ENCODE data around the gene ZFPL1.

DNA sequence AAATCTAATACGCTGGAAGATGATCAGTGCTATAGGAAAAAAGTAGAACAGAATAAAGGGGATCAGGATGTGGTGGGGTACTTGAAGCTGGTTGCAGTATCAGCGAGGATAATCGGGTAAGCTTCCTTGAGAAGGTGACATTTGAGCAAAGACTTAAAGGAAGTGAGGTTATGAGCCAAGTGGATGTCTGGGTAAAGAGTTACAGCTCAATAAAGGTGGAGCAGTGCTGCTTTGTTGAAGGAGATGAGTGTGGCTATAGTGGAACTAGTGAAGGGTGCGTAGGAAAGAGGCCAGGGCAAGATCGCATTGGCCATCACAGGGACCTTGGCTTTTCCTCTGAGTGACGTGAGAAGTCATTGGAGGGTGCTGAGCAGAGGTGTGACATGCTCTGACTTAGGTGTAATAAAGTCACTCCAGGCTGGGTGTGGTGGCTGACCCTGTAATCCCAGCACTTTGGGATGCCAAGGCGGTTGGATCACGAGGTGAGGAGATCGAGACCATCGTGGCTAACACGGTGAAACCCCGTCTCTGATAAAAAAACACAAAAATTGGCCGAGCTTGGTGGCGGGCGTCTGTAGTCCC lies 52.6 kb downstream of the ZFPL1 start:
- TF ChIP-seq RAD21 (IDR thresholded peaks at IDR 0.05; ENCODE audit: low read depth): no peak
- TF ChIP-seq, protein P1, sequence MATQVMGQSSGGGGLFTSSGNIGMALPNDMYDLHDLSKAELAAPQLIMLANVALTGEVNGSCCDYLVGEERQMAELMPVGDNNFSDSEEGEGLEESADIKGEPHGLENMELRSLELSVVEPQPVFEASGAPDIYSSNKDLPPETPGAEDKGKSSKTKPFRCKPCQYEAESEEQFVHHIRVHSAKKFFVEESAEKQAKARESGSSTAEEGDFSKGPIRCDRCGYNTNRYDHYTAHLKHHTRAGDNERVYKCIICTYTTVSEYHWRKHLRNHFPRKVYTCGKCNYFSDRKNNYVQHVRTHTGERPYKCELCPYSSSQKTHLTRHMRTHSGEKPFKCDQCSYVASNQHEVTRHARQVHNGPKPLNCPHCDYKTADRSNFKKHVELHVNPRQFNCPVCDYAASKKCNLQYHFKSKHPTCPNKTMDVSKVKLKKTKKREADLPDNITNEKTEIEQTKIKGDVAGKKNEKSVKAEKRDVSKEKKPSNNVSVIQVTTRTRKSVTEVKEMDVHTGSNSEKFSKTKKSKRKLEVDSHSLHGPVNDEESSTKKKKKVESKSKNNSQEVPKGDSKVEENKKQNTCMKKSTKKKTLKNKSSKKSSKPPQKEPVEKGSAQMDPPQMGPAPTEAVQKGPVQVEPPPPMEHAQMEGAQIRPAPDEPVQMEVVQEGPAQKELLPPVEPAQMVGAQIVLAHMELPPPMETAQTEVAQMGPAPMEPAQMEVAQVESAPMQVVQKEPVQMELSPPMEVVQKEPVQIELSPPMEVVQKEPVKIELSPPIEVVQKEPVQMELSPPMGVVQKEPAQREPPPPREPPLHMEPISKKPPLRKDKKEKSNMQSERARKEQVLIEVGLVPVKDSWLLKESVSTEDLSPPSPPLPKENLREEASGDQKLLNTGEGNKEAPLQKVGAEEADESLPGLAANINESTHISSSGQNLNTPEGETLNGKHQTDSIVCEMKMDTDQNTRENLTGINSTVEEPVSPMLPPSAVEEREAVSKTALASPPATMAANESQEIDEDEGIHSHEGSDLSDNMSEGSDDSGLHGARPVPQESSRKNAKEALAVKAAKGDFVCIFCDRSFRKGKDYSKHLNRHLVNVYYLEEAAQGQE (IDR thresholded peaks at IDR 0.05; ENCODE audit: low read depth): no peak
- no peak for TF ChIP-seq EP300 (IDR thresholded peaks at IDR 0.05; ENCODE audit: borderline replicate concordance)
- TF ChIP-seq FOXM1 (IDR thresholded peaks at IDR 0.05; ENCODE audit: borderline replicate concordance, low read depth): no peak
- no peak for TF ChIP-seq CEBPB (IDR thresholded peaks at IDR 0.05)
- TF ChIP-seq TAF1 (IDR thresholded peaks at IDR 0.05; ENCODE audit: low read depth): no peak
- no peak for TF ChIP-seq CREB1 (IDR thresholded peaks at IDR 0.05; ENCODE audit: low read depth)
- TF ChIP-seq TEAD4 (IDR thresholded peaks at IDR 0.05): no peak
- TF ChIP-seq NFIC (IDR thresholded peaks at IDR 0.05): no peak
- no peak for TF ChIP-seq ZBTB7A (IDR thresholded peaks at IDR 0.05; ENCODE audit: low read depth)
- TF ChIP-seq, protein P2, sequence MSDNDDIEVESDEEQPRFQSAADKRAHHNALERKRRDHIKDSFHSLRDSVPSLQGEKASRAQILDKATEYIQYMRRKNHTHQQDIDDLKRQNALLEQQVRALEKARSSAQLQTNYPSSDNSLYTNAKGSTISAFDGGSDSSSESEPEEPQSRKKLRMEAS (IDR thresholded peaks at IDR 0.05): no peak
- TF ChIP-seq YY1 (IDR thresholded peaks at IDR 0.05; ENCODE audit: low read depth): no peak
- TF ChIP-seq TCF12 (IDR thresholded peaks at IDR 0.05; ENCODE audit: low read depth): no peak
- TF ChIP-seq, protein P3, sequence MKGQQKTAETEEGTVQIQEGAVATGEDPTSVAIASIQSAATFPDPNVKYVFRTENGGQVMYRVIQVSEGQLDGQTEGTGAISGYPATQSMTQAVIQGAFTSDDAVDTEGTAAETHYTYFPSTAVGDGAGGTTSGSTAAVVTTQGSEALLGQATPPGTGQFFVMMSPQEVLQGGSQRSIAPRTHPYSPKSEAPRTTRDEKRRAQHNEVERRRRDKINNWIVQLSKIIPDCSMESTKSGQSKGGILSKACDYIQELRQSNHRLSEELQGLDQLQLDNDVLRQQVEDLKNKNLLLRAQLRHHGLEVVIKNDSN (IDR thresholded peaks at IDR 0.05): no peak
